ENCODE data around the gene PTPRS. TPM values are rescaled to one million over a fixed set of nuclear protein-coding genes. Genes with fewer than 3 reads are reported as not detected.

PTPRS gene
- polyA plus RNA-seq, 3 donors, result 0.03 TPM; not detected in 2

GRCh38 chr19:5298471-5298901, 42.1 kb downstream of the PTPRS start:
- H3K4me2 ChIP-seq (replicated peaks; ENCODE audit: extremely low read depth, low read length, poor library complexity, severe bottlenecking), result no peak overlapping the region
- no peaks in the 10 kb centered on the region for H3K9me3 ChIP-seq (replicated peaks in 1 of 2; ENCODE audit: control insufficient read depth in 1 of 2, insufficient read depth in 1 of 2, low read length in 2 of 2)
- 94% methylated on average over 13 of the region's 13 CpGs for WGBS (ENCODE audit: insufficient coverage)
- no peak for TF ChIP-seq CTCF (IDR thresholded peaks at IDR 0.05)
- Mint-ChIP-seq H3K27me3 (ENCODE audit: low read depth in 3 of 3) (peaks cover 12 to 23% (median 18%) of the 10 kb centered on the region in 3 donors), H3K36me3 (no peaks in the 10 kb centered on the region), H3K4me1 (peaks cover under 1% of the 10 kb centered on the region), H3K4me3 (no peak overlapping the region), H3K27ac (no peak overlapping the region), H3K9me3 (peaks cover 0 to 6% (median 2%) of the 10 kb centered on the region in 7 donors)
- no peaks in the 10 kb centered on the region for H3K36me3 ChIP-seq (replicated peaks in 1 of 2; ENCODE audit: control insufficient read depth in 1 of 2, insufficient read depth in 2 of 2, low read length in 2 of 2)
- intact Hi-C loops (cut with micrococcal nuclease), result no loop called here
- no peak overlapping the region for H3K9ac ChIP-seq (ENCODE audit: insufficient read depth, low read length, poor library complexity, severe bottlenecking)
- H3K79me2 ChIP-seq (ENCODE audit: insufficient read depth, low read length), result no peaks in the 10 kb centered on the region
- no peak for DNase-seq
- peaks cover 0 to 14% of the 10 kb centered on the region in 2 donors for H3K27me3 ChIP-seq (ENCODE audit: control insufficient read depth in 2 of 2, insufficient read depth in 2 of 2, low read length in 2 of 2)
- no peaks in the 10 kb centered on the region for H3K4me1 ChIP-seq (ENCODE audit: control insufficient read depth in 1 of 2, insufficient read depth in 2 of 2, low read length in 2 of 2)
- H3K4me3 ChIP-seq (replicated peaks in 1 of 3; ENCODE audit: low read depth in 2 of 3, low read length in 3 of 3), result no peak overlapping the region
- H2AFZ ChIP-seq (ENCODE audit: insufficient read depth, low read depth, low read length, poor library complexity, severe bottlenecking), result no peak overlapping the region
- H3K27ac ChIP-seq (ENCODE audit: low read depth in 1 of 2, low read length in 2 of 2), result no peak overlapping the region
- H4K20me1 ChIP-seq (ENCODE audit: insufficient read depth, low read length), result no peaks in the 10 kb centered on the region

GRCh38 chr19:5297272-5297669, 43.3 kb downstream of the PTPRS start:
- no peak overlapping the region for H3K27ac ChIP-seq (ENCODE audit: low read depth in 1 of 2, low read length in 2 of 2)
- DNase-seq, result no peak
- H3K27me3 ChIP-seq (ENCODE audit: control insufficient read depth in 2 of 2, insufficient read depth in 2 of 2, low read length in 2 of 2), result peaks cover 2 to 20% of the 10 kb centered on the region in 2 donors
- H3K36me3 ChIP-seq (replicated peaks in 1 of 2; ENCODE audit: control insufficient read depth in 1 of 2, insufficient read depth in 2 of 2, low read length in 2 of 2), result no peaks in the 10 kb centered on the region
- Mint-ChIP-seq H3K27ac (no peak overlapping the region), H3K4me3 (no peak overlapping the region), H3K4me1 (peaks cover 5% of the 10 kb centered on the region), H3K9me3 (peaks cover 0 to 7% (median 2%) of the 10 kb centered on the region in 7 donors), H3K27me3 (ENCODE audit: low read depth in 3 of 3) (peaks cover 17 to 33% (median 24%) of the 10 kb centered on the region in 3 donors), H3K36me3 (no peaks in the 10 kb centered on the region)
- H3K9ac ChIP-seq (ENCODE audit: insufficient read depth, low read length, poor library complexity, severe bottlenecking), result no peak overlapping the region
- no peak overlapping the region for H3K4me2 ChIP-seq (replicated peaks; ENCODE audit: extremely low read depth, low read length, poor library complexity, severe bottlenecking)
- no peaks in the 10 kb centered on the region for H4K20me1 ChIP-seq (ENCODE audit: insufficient read depth, low read length)
- H3K9me3 ChIP-seq (replicated peaks in 1 of 2; ENCODE audit: control insufficient read depth in 1 of 2, insufficient read depth in 1 of 2, low read length in 2 of 2), result no peaks in the 10 kb centered on the region
- no peak overlapping the region for H3K4me3 ChIP-seq (replicated peaks in 1 of 3; ENCODE audit: low read depth in 2 of 3, low read length in 3 of 3)
- intact Hi-C loops (cut with micrococcal nuclease), result no loop called here
- no peak for TF ChIP-seq CTCF (IDR thresholded peaks at IDR 0.05)
- H3K79me2 ChIP-seq (ENCODE audit: insufficient read depth, low read length), result no peaks in the 10 kb centered on the region
- no peaks in the 10 kb centered on the region for H3K4me1 ChIP-seq (ENCODE audit: control insufficient read depth in 1 of 2, insufficient read depth in 2 of 2, low read length in 2 of 2)
- WGBS (ENCODE audit: insufficient coverage), result no CpG with 5 or more reads among the region's 6 CpGs
- H2AFZ ChIP-seq (ENCODE audit: insufficient read depth, low read depth, low read length, poor library complexity, severe bottlenecking), result no peak overlapping the region
